Transverse colon (tissue), 4 donors: ENCODE measurements around the gene PKP4. TPM values are rescaled to one million over a fixed set of nuclear protein-coding genes. Genes with fewer than 3 reads are reported as not detected.

Experiments used
- DNase-seq: peaks from one replicate; pipeline ENCODE4 v3.0.0-alpha.2; 2019
- H3K27ac ChIP-seq, 4 donors: fragments of 200-600 bp; sonication (generic); 2 replicates each; pipeline ENCODE4 v1.5.1; 2016 to 2018; ENCODE audit warnings: inconsistent platforms in 4 of 4
- H3K27me3 ChIP-seq: fragments of 200-600 bp; sonication (generic); 2 replicates; pipeline ENCODE4 v1.5.1; 2017; ENCODE audit warnings: inconsistent platforms
- H3K36me3 ChIP-seq, 4 donors: fragments of 200-600 bp; sonication (generic); 2 replicates each; pipeline ENCODE4 v1.5.1; 2017 to 2019; ENCODE audit warnings: inconsistent platforms in 4 of 4
- H3K4me1 ChIP-seq, 4 donors: fragments of 200-600 bp; sonication (generic); 2 replicates each; pipeline ENCODE4 v1.5.1; 2017 to 2020; ENCODE audit warnings: inconsistent platforms in 4 of 4
- H3K4me3 ChIP-seq, 4 donors: fragments of 200-600 bp; sonication (generic); 1 replicate in 1 of 4; 2 replicates in 3 of 4; pipeline versions ENCODE4 v1.5.1 to v1.6.1; 2017 to 2019; ENCODE audit warnings: inconsistent platforms in 4 of 4
- H3K9me3 ChIP-seq, 2 donors: fragments of 200-600 bp; sonication (generic); 2 replicates each; pipeline ENCODE4 v1.5.1; 2017 to 2019; ENCODE audit warnings: inconsistent platforms in 2 of 2
- EP300 ChIP-seq: sonication (generic); formaldehyde crosslinking; IDR thresholded peaks from one replicate; pipeline ENCODE4 v1.6.1; 2017; ENCODE audit warnings: antibody characterized with exemption, low read depth
- POLR2A ChIP-seq: fragments of 450-650 bp; IDR thresholded peaks from one replicate; pipeline ENCODE4 v1.6.1; 2016; ENCODE audit warnings: antibody characterized with exemption, mild to moderate bottlenecking, moderate library complexity
- POLR2AphosphoS5 ChIP-seq, 3 donors: sonication (generic); formaldehyde crosslinking; IDR thresholded peaks; one replicate each; pipeline ENCODE4 v1.6.1; 2016; ENCODE audit warnings: antibody characterized with exemption in 3 of 3
- WGBS, 2 donors: methylation state at CpG; one replicate each; pipeline ENCODE4 v1.1.5; 2018; ENCODE audit warnings: low coverage in 1 of 2; 5-methylcytosine and 5-hydroxymethylcytosine counted together
- in situ Hi-C, 4 donors: fragments of 200-750 bp; cut with MboI; loops; one replicate each; pipeline versions ENCODE4 v1.15.0 to v1.15.1; 2017; ENCODE audit warnings: low sequenced_read_pairs in 3 of 4, low pct_ligation_motif_present in 1 of 4, low pct_unique_long_range_greater_than_20kb in 1 of 4
- intact Hi-C: fragments of 100-400 bp; cut with DNase I; formaldehyde crosslinking; loops from one replicate; pipeline ENCODE4 v1.15.1; 2023; ENCODE audit warnings: low total_unique reads
- total RNA-seq, 4 donors: library from RNA; depleted of rRNA; stranded (reverse); fragments of >200 nt; gene quantifications; one replicate each; pipeline ENCODE4 v1.1.0, GENCODE V29; 2016
- TF ChIP-seq, protein P1 (sequence below), 5 experiments: fragments of 200-600 bp in 3 of 5; fragments of 450-650 bp in 2 of 5; sonication (generic) in 3 of 5; IDR thresholded peaks; 1 replicate in 2 of 5; 2 replicates in 3 of 5; pipeline ENCODE4 v1.5.1; 2016 to 2017; ENCODE audit warnings: antibody characterized with exemption in 5 of 5, inconsistent platforms in 3 of 5, mild to moderate bottlenecking in 2 of 5, moderate library complexity in 1 of 5

PKP4 gene
- total RNA-seq, 4 donors from 2014 or later = 28.1 to 70.3 (median 58.3) TPM

DNA sequence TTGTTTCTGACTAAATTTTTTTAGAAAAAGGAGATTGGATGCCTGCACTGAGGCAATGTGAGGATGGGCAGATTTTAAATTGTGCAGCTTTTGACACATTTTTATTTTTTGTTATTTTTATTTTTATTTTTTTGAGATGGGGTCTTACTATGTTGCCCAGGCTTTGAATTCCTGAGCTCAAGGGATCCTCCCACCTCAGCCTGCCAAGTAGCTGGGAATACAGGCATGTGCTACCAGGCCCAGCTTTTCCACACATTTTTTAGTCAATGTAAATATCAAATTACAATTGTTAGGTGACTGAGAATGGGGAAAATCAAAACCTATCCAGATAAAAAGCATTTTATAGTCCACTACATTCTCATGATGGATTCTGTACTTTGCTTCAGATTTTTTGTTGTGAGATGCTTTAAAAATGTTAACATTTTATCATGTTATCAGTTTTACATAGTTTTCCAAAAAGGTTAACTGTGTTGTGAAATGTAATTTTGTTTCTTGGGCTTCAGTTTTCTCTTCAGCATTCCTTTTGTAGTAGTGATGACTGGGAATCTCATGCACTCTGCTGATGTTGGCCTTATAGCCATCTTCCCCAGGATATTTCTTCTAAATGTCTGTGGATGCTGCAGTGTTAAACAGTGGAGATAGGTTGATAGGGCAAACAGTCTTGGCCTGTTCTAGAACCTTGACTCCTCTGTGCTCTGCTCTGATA is 41.4 kb downstream of the PKP4 start:
- Histone ChIP-seq H3K27me3 (no peaks in the 10 kb centered on the region), H3K27ac (no peak overlapping the region), H3K4me1 (peaks cover 0 to 24% (median 10%) of the 10 kb centered on the region in 4 donors), H3K9me3 (no peaks in the 10 kb centered on the region), H3K4me3 (no peak overlapping the region), H3K36me3 (no peaks in the 10 kb centered on the region)
- no peak for DNase-seq
- intact Hi-C loops = no loop called here
- in situ Hi-C loops = no loop called here
- no peak for TF ChIP-seq EP300
- TF ChIP-seq, protein P1, sequence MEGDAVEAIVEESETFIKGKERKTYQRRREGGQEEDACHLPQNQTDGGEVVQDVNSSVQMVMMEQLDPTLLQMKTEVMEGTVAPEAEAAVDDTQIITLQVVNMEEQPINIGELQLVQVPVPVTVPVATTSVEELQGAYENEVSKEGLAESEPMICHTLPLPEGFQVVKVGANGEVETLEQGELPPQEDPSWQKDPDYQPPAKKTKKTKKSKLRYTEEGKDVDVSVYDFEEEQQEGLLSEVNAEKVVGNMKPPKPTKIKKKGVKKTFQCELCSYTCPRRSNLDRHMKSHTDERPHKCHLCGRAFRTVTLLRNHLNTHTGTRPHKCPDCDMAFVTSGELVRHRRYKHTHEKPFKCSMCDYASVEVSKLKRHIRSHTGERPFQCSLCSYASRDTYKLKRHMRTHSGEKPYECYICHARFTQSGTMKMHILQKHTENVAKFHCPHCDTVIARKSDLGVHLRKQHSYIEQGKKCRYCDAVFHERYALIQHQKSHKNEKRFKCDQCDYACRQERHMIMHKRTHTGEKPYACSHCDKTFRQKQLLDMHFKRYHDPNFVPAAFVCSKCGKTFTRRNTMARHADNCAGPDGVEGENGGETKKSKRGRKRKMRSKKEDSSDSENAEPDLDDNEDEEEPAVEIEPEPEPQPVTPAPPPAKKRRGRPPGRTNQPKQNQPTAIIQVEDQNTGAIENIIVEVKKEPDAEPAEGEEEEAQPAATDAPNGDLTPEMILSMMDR (IDR thresholded peaks at IDR 0.05) = no peak
- TF ChIP-seq POLR2AphosphoS5 (IDR thresholded peaks at IDR 0.05) = no peak
- no peak for TF ChIP-seq POLR2A

DNA sequence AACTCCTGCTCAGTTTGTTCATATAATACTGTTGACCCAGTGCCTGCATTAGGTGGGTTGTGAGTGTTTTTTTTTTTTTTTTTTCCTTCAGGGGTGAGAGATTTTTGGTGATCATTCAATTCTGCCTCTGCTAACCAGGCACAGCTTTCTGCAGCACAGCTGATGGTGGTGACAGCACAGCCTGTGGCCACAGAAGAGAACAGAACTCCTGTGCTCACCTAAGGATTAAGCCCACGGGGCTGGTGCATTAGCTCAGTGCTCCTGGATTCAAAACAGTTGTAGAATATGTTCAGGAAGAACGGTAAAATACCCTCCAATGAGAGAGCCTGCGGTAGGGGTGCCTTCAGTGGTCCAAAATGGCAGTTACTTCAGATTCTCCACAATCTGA is 42.0 kb downstream of the PKP4 start:
- Histone ChIP-seq H3K27ac (no peak overlapping the region), H3K4me1 (peaks cover 0 to 24% (median 10%) of the 10 kb centered on the region in 4 donors), H3K27me3 (no peaks in the 10 kb centered on the region), H3K36me3 (no peaks in the 10 kb centered on the region), H3K9me3 (no peaks in the 10 kb centered on the region), H3K4me3 (no peak overlapping the region)
- TF ChIP-seq EP300 (no peak), POLR2AphosphoS5 (IDR thresholded peaks at IDR 0.05) (no peak), POLR2A (no peak)
- TF ChIP-seq, protein P1 (IDR thresholded peaks at IDR 0.05) = no peak
- in situ Hi-C loops (no loop called here), intact Hi-C loops (no loop called here)
- DNase-seq = no peak
- WGBS, 2 donors = 88 to 100% methylated on average over 3 of the region's 3 CpGs

DNA sequence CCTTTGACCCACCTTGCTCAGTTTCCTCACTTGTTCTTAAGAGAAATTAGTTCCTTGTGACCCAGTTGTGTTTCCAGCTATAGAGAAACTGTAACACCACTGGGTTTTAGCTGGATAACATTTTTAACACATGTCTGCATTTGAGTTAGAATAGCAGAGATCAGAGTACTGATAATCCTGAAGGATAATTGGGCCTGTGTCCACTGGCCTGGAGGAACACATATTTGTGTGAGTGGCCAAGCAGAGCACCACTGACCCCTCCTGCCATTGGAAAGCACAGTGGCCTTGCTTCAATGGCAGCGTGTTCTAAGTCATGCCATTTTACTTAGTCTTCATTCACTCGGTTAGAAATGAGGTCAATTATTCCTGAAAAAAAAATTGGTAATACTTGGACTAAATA is 42.6 kb downstream of the PKP4 start:
- no peak for DNase-seq
- no peaks in the 10 kb centered on the region for H3K27me3 ChIP-seq
- H3K27ac ChIP-seq = no peak overlapping the region
- H3K4me3 ChIP-seq = no peak overlapping the region
- TF ChIP-seq POLR2A = no peak
- no peak for TF ChIP-seq POLR2AphosphoS5 (IDR thresholded peaks at IDR 0.05)
- TF ChIP-seq EP300 = no peak
- TF ChIP-seq, protein P1 (IDR thresholded peaks at IDR 0.05) = no peak
- H3K9me3 ChIP-seq = no peaks in the 10 kb centered on the region
- in situ Hi-C loops (no loop called here), intact Hi-C loops (no loop called here)
- peaks cover 0 to 24% (median 10%) of the 10 kb centered on the region in 4 donors for H3K4me1 ChIP-seq
- no peaks in the 10 kb centered on the region for H3K36me3 ChIP-seq
- 45 to 96% methylated on average over 1 to 2 of the region's 2 CpGs for WGBS, 2 donors

DNA sequence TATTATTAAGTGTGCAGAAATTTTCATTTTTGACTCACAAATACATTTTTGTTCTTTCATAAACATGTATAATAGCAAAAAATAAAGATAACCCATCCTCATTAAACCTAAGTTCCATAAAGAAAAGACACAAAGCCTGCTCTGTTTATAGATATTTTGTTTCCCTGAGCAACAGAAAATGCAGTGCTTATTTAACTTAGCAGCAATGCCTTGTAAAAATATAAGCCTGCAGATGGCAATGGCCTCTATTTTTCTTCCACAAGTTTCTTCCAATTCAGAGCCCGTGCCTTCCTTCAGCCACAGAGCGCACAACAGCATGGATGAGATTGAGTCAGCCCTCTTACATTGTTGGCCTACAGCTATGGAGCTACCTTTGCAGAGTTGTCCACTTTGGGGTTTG is 43.6 kb downstream of the PKP4 start:
- Histone ChIP-seq H3K4me3 (no peak overlapping the region), H3K4me1 (peaks cover 0 to 24% (median 10%) of the 10 kb centered on the region in 4 donors), H3K27ac (no peak overlapping the region), H3K9me3 (no peaks in the 10 kb centered on the region), H3K27me3 (no peaks in the 10 kb centered on the region), H3K36me3 (no peaks in the 10 kb centered on the region)
- TF ChIP-seq, protein P1 (IDR thresholded peaks at IDR 0.05) = no peak
- no peak for TF ChIP-seq POLR2AphosphoS5 (IDR thresholded peaks at IDR 0.05)
- TF ChIP-seq POLR2A = no peak
- TF ChIP-seq EP300 = no peak
- WGBS, 2 donors = 90 to 93% methylated on average over 2 of the region's 2 CpGs
- DNase-seq = no peak
- intact Hi-C loops (no loop called here), in situ Hi-C loops (no loop called here)
